ENCODE results near the gene HDDC3. TPM values are rescaled to one million over a fixed set of nuclear protein-coding genes. Genes with fewer than 3 reads are reported as not detected.

Gene HDDC3
- total RNA-seq, 1 experiment from 2014 or later = 21.6 TPM

GRCh38 chr15:90946538-90946937, 14.2 kb upstream of the HDDC3 start:
- H3K27me3 ChIP-seq (replicated peaks; ENCODE audit: control insufficient read depth, insufficient read depth, low read length) = no peaks in the 10 kb centered on the region
- Mint-ChIP-seq H3K4me3 (ENCODE audit: unreplicated experiment) (no peak overlapping the region), H3K36me3 (ENCODE audit: insufficient read depth, unreplicated experiment) (peaks cover 52% of the 10 kb centered on the region), H3K27ac (ENCODE audit: unreplicated experiment) (no peak overlapping the region), H3K4me1 (ENCODE audit: low read depth, unreplicated experiment) (no peaks in the 10 kb centered on the region), H3K9me3 (ENCODE audit: unreplicated experiment) (no peaks in the 10 kb centered on the region), H3K27me3 (ENCODE audit: insufficient read depth, unreplicated experiment) (no peaks in the 10 kb centered on the region)
- peaks cover 1% of the 10 kb centered on the region; the same call in 1 of the 2 replicates for H3K36me3 ChIP-seq (ENCODE audit: control insufficient read depth, insufficient read depth, low read length)
- no peaks in the 10 kb centered on the region for H3K9me3 ChIP-seq
- no peak for DNase-seq
- no peak for TF ChIP-seq CTCF (IDR thresholded peaks at IDR 0.05; ENCODE audit: insufficient read depth in 1 of 2, low read depth in 1 of 2, low read length in 1 of 2, severe bottlenecking in 1 of 2, unreplicated experiment in 1 of 2)
- CTCF ChIA-PET = interaction anchor here (0.8 kb wide), 1 partner anchor 12 kb away, joined by 3 read pairs; the partner anchor contains the start of gene UNC45A
- H3K4me3 ChIP-seq (ENCODE audit: low read depth, low read length) = no peak overlapping the region
- intact Hi-C loops (cut with micrococcal nuclease; ENCODE audit: unreplicated experiment) = no loop called here
- POLR2A ChIA-PET = no interaction called here
- H3K4me1 ChIP-seq = no peaks in the 10 kb centered on the region
- BruUV-seq (replicated peaks) = no TSS peak

- no peak overlapping the region for H3K4me3 Mint-ChIP-seq (ENCODE audit: unreplicated experiment)
- Histone ChIP-seq H3K4me1 (no peaks in the 10 kb centered on the region), H3K4me3 (ENCODE audit: low read depth, low read length) (no peak overlapping the region), H3K36me3 (ENCODE audit: control insufficient read depth, insufficient read depth, low read length) (peaks cover 1% of the 10 kb centered on the region; the same call in 1 of the 2 replicates), H3K27me3 (replicated peaks; ENCODE audit: control insufficient read depth, insufficient read depth, low read length) (no peaks in the 10 kb centered on the region), H3K9me3 (no peaks in the 10 kb centered on the region)
- no TSS peak for BruUV-seq (replicated peaks)
- H3K27ac Mint-ChIP-seq (ENCODE audit: unreplicated experiment) = no peak overlapping the region
- no peak for TF ChIP-seq CTCF (IDR thresholded peaks at IDR 0.05; ENCODE audit: insufficient read depth in 1 of 2, low read depth in 1 of 2, low read length in 1 of 2, severe bottlenecking in 1 of 2, unreplicated experiment in 1 of 2)
- no peaks in the 10 kb centered on the region for H3K4me1 Mint-ChIP-seq (ENCODE audit: low read depth, unreplicated experiment)
- no peaks in the 10 kb centered on the region for H3K9me3 Mint-ChIP-seq (ENCODE audit: unreplicated experiment)
- POLR2A ChIA-PET = no interaction called here
- H3K27me3 Mint-ChIP-seq (ENCODE audit: insufficient read depth, unreplicated experiment) = no peaks in the 10 kb centered on the region
- DNase-seq = no peak
- H3K36me3 Mint-ChIP-seq (ENCODE audit: insufficient read depth, unreplicated experiment) = peaks cover 61% of the 10 kb centered on the region
- CTCF ChIA-PET = no interaction called here
- intact Hi-C loops (cut with micrococcal nuclease; ENCODE audit: unreplicated experiment) = no loop called here
Observed at GRCh38 chr15:90945091-90945490, 12.7 kb upstream of the HDDC3 start.

- Mint-ChIP-seq H3K9me3 (ENCODE audit: unreplicated experiment) (no peaks in the 10 kb centered on the region), H3K4me3 (ENCODE audit: unreplicated experiment) (no peak overlapping the region), H3K27me3 (ENCODE audit: insufficient read depth, unreplicated experiment) (no peaks in the 10 kb centered on the region), H3K36me3 (ENCODE audit: insufficient read depth, unreplicated experiment) (peaks cover 54% of the 10 kb centered on the region), H3K27ac (ENCODE audit: unreplicated experiment) (no peak overlapping the region), H3K4me1 (ENCODE audit: low read depth, unreplicated experiment) (no peaks in the 10 kb centered on the region)
- intact Hi-C loops (cut with micrococcal nuclease; ENCODE audit: unreplicated experiment) = no loop called here
- POLR2A ChIA-PET = interaction anchor here (1.4 kb wide), 1 partner anchor 12 kb away, joined by 15 read pairs; the partner anchor contains the start of gene RCCD1
- Histone ChIP-seq H3K36me3 (ENCODE audit: control insufficient read depth, insufficient read depth, low read length) (peaks cover 3% of the 10 kb centered on the region; the same call in 1 of the 2 replicates), H3K9me3 (no peaks in the 10 kb centered on the region), H3K4me1 (no peaks in the 10 kb centered on the region), H3K27me3 (replicated peaks; ENCODE audit: control insufficient read depth, insufficient read depth, low read length) (no peaks in the 10 kb centered on the region), H3K4me3 (ENCODE audit: low read depth, low read length) (no peak overlapping the region)
- no peak for DNase-seq
- no TSS peak for BruUV-seq (replicated peaks)
- TF ChIP-seq CTCF (IDR thresholded peaks at IDR 0.05; ENCODE audit: insufficient read depth in 1 of 2, low read depth in 1 of 2, low read length in 1 of 2, severe bottlenecking in 1 of 2, unreplicated experiment in 1 of 2) = no peak
- CTCF ChIA-PET = interaction anchor here (1.0 to 1.8 kb wide), 3 partner anchors 8 to 11 kb away, joined by 3 to 5 read pairs (median 4); partner anchors contain the start of genes HDDC3 and UNC45A
Observed at GRCh38 chr15:90942354-90943120, 10.2 kb upstream of the HDDC3 start.
